NK-92 (cell line): ENCODE results near the gene OTOS.

ENCODE experiments used
- DNase-seq: peaks from one replicate; lab custom pipeline; 2025; ENCODE audit not compliant: unreplicated experiment; lab: John Stamatoyannopoulos, UW

OTOS gene

GRCh38 chr2:240140511-240140910 is at the start of gene OTOS:
TSS of gene OTOS (minus strand) at chr2:240140658. CDS start at chr2:240140326, 332 bp downstream.
- no peak for DNase-seq

GRCh38 chr2:240189686-240190085 is 49.2 kb upstream of the OTOS start:
- DNase-seq = no peak

GRCh38 chr2:240187989-240188590 is 47.6 kb upstream of the OTOS start:
- DNase-seq = no peak

- no peak for DNase-seq
These were observed 45.8 kb upstream of the OTOS start for GRCh38 chr2:240186191-240186725.

- no peak for DNase-seq
These were observed 44.2 kb upstream of the OTOS start for GRCh38 chr2:240184656-240185055.

GRCh38 chr2:240183875-240184590 is 43.6 kb upstream of the OTOS start:
- DNase-seq = no peak

GRCh38 chr2:240183006-240183874 is 42.8 kb upstream of the OTOS start:
- DNase-seq = no peak

GRCh38 chr2:240182476-240182875 is 42.0 kb upstream of the OTOS start:
- DNase-seq = no peak

GRCh38 chr2:240182001-240182400 is 41.5 kb upstream of the OTOS start:
- DNase-seq = no peak

- no peak for DNase-seq
These were observed 39.6 kb upstream of the OTOS start for GRCh38 chr2:240179941-240180666.

- DNase-seq = no peak
These were observed 38.8 kb upstream of the OTOS start for GRCh38 chr2:240179186-240179815.

GRCh38 chr2:240178564-240178963 is 38.1 kb upstream of the OTOS start:
- no peak for DNase-seq

- DNase-seq = no peak
These were observed 34.0 kb upstream of the OTOS start for GRCh38 chr2:240174496-240174895.

GRCh38 chr2:240172071-240172895 is 31.8 kb upstream of the OTOS start:
- no peak for DNase-seq

- no peak for DNase-seq
These were observed 30.4 kb upstream of the OTOS start for GRCh38 chr2:240170883-240171282.

GRCh38 chr2:240170354-240170735 is 29.9 kb upstream of the OTOS start:
- DNase-seq = no peak

- no peak for DNase-seq
These were observed 29.3 kb upstream of the OTOS start for GRCh38 chr2:240169486-240170353.

GRCh38 chr2:240168546-240169361 is 28.3 kb upstream of the OTOS start:
- DNase-seq = no peak
